Hypothalamus (tissue), 51 donors: ENCODE results near the gene RFXAP.

Experiments
- DNase-seq, 51 donors: peaks; one replicate each; lab custom pipeline; 2025; lab: John Stamatoyannopoulos, UW

RFXAP gene

GRCh38 chr13:36815062-36815461, 4.0 kb upstream of the RFXAP start:
- DNase-seq: no peak

DNA sequence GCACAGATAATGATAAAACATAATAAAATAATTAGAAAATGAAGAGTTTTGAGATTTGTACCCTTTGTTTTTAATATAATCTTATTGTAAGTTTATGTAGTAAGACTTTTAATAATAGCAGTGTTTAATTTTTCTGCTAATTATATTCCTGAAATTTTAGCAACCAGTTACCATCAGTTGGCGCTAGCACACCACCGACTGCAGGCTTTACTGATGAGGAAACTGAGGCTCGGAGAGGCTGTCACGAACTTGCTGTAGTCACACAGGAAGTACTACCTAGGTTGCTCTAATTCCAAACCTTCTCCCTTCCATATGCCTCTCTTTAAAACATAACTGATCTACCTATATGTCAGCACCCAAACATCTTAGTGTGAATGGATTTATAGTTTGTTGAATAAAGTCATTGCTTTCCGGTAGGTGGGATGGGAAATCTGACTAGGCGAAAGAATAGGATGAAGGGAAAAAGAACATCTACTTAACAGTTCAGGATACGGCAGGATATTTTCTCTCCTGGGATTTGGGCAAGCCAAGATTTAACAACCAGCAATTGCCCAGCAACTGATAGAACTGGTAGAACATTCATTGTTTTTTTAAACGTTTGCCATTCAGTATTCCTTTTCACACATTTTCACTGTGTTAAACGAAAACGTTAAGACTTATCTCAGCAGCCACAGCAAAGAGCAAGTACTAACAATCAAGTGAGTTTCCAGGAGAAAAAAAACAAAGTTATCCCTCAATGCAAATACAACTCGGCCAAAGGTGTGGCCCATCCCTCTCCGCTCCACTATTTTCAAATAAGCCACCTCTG, 822 bp upstream of the RFXAP start:
- peak in 1 of 51 donors; percentile 46 for DNase-seq

- peak in 9 of 51 donors; percentile 20 to 46 (median 34) for DNase-seq
Measured at GRCh38 chr13:36819739-36820090, 693 bp downstream of the RFXAP start.

DNA sequence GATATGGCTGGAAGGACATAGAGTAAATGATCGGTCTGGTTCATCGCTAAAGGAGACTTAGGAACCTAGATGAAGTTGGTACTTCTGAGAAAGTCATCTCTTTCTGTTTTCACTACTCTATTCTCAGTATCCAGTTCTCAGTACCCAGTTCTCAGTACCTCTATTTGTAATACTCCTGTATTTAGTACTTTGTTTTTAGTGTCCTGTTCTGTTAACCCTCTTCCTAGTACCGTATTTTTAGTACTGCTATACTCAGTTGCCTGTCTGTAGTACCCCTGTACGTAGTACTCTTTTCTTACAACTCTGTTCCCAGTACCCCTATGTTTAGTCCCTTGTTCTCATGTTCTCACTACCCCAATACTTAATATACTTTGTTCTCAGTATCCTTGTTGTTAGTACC, 1.2 kb downstream of the RFXAP start:
- DNase-seq: no peak

DNA sequence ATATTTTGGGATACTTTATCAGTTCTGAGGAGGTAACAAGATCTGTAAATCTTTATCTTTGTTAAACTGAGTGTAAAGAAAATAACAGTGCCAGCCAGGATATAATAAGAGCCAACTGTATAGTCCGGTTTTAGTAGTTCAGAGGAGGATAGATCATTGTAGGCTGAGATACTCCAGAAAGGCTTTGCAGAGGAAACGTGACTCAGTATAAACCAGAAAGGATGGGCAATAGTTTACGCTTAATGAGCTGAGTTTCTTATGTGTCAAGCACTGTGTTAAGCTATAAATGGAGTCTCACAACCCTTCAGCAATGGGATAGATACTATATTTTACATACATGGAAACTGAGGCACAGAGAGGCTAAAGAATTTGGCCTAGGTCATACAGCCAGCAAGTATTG, 3.8 kb downstream of the RFXAP start:
- DNase-seq: no peak

- no peak for DNase-seq
Measured at GRCh38 chr13:36829753-36830152, 10.7 kb downstream of the RFXAP start.

DNA sequence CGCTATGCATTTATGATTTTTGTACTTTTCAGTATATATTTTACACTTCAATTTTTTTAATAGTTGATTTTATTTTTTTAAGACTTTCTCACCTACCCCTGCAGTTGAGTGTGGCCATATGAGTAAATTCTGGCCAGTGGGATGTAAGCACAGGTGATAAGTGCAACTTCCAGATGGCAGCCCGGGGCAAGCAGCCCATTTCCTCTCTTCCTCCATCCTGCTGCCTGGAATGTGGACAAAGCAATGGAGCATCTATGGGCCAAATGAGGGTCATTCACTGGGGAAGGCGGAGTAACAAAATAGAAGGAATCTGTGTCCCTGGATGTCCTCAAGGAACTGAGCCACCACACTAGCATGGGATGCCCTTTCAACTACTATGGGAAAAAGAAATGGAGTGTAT, 12.3 kb downstream of the RFXAP start:
- no peak for DNase-seq

DNA sequence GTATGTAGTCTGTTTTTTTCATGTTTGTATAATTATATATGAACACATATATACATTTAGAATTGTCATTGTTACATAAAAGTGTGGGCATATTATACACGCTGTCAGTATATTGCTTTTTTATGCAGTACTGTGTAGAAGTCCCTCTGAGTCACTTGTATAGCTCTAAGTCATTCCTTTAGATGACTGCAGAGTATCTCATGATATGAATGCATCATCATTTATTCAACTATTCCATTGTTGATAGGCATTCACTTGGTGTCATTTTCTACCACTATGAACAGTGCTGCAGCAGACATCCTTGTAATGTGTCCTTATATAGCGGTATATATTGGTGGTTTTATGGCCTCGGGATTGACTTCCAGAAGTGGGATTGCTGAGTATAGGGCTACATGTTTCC, 15.3 kb downstream of the RFXAP start:
- no peak for DNase-seq

GRCh38 chr13:36837354-36838092, 18.5 kb downstream of the RFXAP start:
- DNase-seq: no peak

- DNase-seq: no peak
Measured at GRCh38 chr13:36839281-36839680, 20.3 kb downstream of the RFXAP start.

DNA sequence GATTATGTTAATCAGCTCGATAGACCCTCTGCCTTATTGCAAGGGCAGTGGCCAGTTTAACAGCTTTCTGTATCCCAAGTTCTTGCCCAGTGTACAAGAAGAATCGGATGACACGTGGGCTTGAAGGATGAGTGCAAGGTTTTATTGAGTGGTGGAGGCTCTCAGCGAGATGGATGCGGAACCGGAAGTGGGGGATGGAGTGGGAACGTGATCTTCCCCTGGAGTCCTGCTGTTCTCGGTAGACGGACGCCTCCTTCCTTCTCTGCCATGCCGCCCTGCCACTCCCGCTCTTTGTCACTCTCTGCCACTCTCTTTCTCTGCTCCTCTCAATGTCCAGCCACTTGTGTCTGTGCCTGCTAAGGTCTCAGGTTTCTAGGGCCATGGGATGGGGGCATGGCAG, 21.0 kb downstream of the RFXAP start:
- no peak for DNase-seq

- no peak for DNase-seq
Measured at GRCh38 chr13:36840718-36841250, 21.8 kb downstream of the RFXAP start.

GRCh38 chr13:36841391-36841790, 22.4 kb downstream of the RFXAP start:
- no peak for DNase-seq

GRCh38 chr13:36847606-36848005, 28.6 kb downstream of the RFXAP start:
- DNase-seq: no peak

DNA sequence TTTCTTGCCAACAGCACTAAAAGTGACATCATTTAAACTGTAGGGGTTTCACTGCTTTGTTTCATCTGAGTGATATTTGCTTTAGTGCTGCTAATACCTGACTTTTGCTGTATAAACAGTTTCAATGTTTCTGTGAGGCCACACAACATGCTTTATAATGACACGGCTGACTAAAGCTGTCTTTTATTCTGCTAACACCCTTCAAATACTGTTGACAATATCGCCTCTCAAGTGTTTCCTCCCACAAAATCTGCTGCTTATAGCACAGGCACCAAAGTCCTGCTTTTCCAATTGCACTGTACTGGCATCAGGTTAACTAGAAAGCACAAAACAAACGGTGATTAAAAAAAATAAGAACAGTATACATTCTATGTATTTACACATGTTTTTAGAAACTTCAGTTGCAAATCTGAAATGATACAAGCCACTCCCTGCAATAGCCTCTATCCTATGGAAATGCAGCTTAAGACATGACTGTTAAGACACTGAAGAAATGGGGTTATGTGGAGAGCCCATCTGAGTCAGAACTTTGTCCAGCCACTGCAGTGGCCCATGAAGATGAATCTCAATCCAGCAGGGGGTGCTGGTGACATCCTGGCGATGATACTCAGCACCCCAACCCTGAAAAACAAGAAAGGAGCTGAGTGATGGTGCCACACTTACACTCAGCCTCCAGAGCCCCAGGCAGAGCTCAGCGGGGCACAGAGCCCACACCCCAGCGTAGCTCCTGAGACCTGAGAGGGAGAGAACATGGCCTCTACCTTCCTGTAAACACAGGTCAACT, 29.4 kb downstream of the RFXAP start:
- no peak for DNase-seq

DNA sequence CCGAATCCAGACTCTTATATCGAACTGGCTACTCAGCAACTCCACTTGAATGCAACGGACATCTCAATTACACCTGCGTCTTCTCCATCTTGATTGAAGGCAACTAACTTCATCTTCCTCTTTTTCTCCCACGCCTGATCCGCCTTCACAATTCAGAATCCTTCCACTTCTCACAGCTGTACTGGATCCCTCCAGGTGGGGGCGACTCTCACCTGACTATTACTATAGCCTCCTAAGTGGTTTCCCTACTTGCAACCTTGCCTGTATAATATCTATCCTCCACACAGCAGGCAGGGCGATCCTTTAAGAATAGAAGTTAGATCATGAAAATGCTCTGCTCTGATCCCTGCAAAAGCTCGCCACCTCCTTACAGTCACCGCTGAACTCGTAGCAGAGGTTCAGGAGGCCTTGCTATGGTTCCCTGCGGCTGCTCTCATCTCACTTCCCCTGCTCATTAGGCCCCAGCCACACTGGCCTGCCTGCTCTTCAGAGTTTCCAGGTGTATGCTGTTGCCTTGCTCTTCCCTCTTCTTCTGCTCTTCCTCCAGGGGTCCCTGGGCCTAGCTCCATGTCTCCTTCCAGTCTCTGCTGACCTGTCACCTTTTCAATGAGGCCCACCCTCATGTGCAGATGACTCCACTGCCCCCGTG, 31.9 kb downstream of the RFXAP start:
- DNase-seq: no peak

DNA sequence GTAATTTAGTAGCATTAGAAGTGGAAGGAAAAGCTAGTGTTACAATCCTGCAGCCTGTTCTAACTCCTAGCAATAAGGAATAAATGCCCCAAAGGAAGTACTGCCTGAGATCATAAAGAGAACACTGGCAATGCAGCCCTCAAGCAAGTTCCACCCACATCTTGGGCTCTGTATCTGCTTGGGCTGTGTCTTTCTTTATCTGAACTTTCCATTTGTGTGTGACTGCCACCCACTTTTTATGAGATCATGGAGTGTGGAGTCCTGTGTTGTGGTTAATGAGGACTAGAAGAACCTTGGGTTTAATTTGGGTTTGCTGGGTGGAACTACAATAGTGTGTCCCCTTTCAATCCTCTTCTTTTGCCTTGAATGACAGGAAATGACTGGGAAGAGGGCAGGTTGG, 38.2 kb downstream of the RFXAP start:
- DNase-seq: no peak

DNA sequence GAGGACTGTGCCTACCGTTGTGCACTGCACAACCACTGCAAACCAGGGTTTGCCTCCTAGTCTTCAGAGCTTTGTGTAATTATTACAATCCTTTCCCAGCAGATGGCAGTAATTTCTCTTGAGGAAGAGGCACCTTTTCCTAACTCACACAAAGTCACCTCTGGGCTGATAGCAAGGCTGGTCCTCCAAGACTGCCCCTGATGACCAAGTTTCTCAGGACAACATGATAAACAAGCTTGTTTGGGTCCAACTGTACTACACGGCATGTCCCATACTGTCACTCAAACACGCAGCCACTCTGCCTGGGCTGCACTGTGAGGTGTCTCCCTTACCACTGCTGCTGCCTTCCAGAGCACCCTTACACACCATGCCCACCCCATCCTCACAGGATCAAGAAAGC, 39.3 kb downstream of the RFXAP start:
- DNase-seq: peak in 1 of 51 donors; percentile 26

- DNase-seq: no peak
Measured at GRCh38 chr13:36859259-36859658, 40.2 kb downstream of the RFXAP start.

DNA sequence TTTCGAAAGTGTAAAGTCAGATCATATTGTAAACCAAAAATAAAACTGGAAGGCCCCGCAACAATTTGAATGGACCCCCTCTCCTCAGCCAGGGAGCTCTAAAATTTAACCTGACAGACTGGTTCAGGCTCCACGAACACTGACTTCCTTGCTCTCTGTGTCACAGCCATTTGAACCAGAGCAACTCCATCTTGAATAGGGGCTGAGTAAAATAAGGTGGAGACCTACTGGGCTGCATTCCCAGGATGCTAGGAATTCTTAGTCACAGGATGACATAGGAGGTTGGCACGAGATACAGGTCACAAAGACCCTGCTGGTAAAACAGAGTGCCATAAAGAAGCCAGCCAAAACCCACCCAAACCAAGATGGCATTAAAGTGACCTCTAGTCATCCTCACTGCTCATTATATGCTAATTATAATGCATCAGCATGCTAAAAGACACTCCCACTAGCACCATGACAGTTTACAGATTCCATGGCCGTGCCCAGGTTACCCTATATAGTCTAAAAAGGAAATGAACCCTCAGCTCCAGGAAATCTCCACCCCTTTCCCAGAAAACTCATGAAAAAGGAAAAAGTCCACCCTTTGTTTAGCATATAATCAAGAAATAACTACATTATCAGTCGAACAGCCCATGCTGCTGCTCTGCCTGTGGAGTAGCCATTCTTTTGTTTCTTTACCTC, 43.1 kb downstream of the RFXAP start:
- DNase-seq: no peak
